ENCODE data around the gene ZNF619.

DNA sequence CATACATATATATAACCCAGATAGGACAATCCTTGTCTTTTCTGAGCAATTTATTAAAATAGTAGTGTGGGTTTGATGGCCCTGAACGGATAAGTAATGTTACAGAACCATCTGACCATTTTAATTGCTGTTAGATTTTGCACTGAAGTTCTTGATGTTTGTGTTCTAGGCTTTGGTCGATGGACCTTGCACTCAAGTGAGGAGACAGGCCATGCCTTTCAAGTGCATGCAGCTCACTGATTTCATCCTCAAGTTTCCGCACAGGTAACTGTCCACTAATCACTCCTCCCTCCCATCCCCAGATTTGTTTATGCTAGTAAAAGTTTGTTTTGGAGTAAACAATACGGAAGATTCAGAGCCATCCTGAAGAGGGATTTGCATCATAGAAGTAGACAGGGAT lies 18.4 kb upstream of the ZNF619 start:
- TF ChIP-seq POLR2AphosphoS5 (IDR thresholded peaks at IDR 0.05) (no peak), POLR2A (IDR thresholded peaks at IDR 0.05) (no peak), EP300 (IDR thresholded peaks at IDR 0.05) (no peak)
- TF ChIP-seq, protein P1, sequence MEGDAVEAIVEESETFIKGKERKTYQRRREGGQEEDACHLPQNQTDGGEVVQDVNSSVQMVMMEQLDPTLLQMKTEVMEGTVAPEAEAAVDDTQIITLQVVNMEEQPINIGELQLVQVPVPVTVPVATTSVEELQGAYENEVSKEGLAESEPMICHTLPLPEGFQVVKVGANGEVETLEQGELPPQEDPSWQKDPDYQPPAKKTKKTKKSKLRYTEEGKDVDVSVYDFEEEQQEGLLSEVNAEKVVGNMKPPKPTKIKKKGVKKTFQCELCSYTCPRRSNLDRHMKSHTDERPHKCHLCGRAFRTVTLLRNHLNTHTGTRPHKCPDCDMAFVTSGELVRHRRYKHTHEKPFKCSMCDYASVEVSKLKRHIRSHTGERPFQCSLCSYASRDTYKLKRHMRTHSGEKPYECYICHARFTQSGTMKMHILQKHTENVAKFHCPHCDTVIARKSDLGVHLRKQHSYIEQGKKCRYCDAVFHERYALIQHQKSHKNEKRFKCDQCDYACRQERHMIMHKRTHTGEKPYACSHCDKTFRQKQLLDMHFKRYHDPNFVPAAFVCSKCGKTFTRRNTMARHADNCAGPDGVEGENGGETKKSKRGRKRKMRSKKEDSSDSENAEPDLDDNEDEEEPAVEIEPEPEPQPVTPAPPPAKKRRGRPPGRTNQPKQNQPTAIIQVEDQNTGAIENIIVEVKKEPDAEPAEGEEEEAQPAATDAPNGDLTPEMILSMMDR (IDR thresholded peaks at IDR 0.05), result no peak
